Embryonic facial prominence (tissue), 1 donor: Measurements from ENCODE around the gene CCDC12.

ENCODE experiments used
- DNase-seq: peaks from one replicate; pipeline ENCODE4 v3.0.0-alpha.2; 2016; ENCODE audit errors: extremely low spot score

CCDC12 gene

DNA sequence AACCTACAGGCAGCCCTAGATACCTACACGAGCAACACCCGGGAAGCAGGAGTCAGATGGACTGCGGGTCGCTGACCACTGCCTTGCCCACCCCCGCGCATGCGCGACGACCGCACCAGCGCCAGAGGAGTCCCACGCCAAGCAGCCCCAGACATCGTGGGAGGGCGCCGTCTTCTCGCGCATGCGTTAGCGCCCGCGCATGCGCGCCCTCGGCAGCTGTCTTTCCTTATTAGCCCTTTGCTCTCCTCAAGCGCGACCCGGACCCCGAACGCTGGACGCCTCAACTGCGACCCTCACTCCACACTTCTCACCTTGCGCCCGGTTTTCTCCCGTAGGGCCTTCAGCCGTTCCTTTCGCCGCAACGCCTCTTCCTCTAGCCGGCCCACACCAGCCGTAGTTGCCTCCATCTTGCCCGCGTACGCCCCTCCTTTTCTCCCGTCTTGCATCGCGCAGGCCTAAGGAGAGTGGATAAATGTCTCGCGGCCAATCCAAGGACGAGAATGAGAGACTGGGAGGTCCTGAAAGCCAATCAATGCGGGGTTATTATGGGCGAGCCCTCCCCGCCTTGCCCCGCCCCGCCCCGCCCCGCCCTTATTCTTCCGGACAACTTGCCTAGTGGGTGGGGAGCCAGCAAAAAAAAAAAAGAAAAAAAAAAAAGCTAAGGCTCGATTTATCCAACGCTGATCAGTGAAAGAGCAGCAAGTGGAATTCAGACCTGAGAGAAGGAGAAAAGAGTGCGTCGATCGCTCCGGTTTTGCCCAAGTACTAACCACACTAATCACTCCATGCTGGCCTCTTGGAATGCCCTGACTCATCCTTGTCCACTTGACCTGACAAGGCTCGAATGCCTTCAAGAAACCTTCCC is at the start of gene CCDC12:
TSS of gene CCDC12 (minus strand) at position 420 of the 865 bp plus-strand sequence. CDS start at position 407, 13 bp downstream.
- peak; percentile 96 for DNase-seq

GRCh38 chr3:47024932-47025331 is 48.4 kb upstream of the CCDC12 start:
- DNase-seq: no peak

- DNase-seq: no peak
These were observed 46.1 kb upstream of the CCDC12 start for GRCh38 chr3:47022641-47023071.

- no peak for DNase-seq
These were observed 43.8 kb upstream of the CCDC12 start for GRCh38 chr3:47020311-47020710.

- no peak for DNase-seq
These were observed 42.7 kb upstream of the CCDC12 start for GRCh38 chr3:47019201-47019600.

- no peak for DNase-seq
These were observed 41.7 kb upstream of the CCDC12 start for GRCh38 chr3:47018269-47018611.

DNA sequence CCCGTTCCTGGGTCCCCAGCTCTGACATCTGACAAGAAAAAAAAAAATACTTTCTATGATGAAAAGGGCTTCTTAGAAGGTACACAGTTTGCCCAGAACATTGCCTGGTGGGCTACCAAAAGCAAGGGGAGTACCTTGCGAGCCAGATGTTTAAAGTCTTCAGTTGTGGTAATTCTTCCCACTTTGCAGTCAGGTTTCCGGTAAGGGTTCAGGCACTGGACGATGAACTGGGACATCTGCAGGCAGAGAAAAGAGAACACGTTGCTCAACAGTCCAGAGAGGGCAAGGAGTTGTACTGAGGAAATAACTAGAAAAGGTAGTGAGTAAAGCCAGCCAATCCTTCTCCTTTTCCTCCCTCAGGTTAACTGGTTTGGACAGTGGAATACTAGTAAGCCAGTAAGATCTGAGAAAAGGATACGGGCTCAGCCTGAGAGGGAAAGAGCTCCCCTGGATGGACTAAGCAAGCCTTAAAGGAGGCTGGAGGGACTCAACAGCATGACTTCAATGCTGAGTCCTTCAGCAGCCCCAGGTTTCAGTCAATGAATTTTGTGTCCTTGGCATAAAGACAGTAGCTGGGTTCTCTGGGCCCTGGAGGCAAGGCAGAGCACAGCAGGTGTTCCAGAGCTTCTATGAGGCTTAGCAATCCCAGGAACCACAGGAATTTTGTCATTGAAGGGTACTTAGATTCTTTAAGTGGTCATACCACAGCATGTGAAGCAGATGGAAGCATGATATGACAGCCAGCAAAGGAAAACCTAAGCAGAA is 41.1 kb upstream of the CCDC12 start:
- no peak for DNase-seq

GRCh38 chr3:47016934-47017435 is 40.4 kb upstream of the CCDC12 start:
- DNase-seq: no peak

- no peak for DNase-seq
These were observed 39.8 kb upstream of the CCDC12 start for GRCh38 chr3:47016086-47016933.

GRCh38 chr3:47015151-47015550 is 38.6 kb upstream of the CCDC12 start:
- DNase-seq: no peak

GRCh38 chr3:47014036-47014435 is 37.5 kb upstream of the CCDC12 start:
- DNase-seq: no peak

- DNase-seq: no peak
These were observed 36.7 kb upstream of the CCDC12 start for GRCh38 chr3:47013231-47013630.

GRCh38 chr3:47012342-47013230 is 36.0 kb upstream of the CCDC12 start:
- no peak for DNase-seq

- no peak for DNase-seq
These were observed 34.8 kb upstream of the CCDC12 start for GRCh38 chr3:47011371-47011770.

DNA sequence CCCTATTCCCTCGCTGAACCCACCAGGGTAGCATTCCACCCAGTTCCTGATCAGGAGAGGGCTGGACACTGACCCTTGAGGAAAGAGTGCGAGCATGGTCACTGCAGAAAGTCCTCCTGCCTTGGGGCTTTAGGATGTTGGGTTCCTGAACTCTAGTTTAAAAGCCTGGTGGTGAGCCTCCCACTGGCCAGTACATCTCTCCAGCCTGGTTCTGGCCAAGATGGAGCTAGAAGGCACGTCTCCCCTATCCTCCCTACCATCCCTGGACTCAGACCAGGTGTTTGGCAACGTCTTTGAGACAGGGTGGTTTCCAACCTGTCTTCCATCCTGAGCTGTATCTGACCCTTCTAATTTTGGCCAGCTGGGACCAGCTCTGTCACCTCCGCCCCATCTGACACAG is 34.4 kb upstream of the CCDC12 start:
- DNase-seq: no peak

DNA sequence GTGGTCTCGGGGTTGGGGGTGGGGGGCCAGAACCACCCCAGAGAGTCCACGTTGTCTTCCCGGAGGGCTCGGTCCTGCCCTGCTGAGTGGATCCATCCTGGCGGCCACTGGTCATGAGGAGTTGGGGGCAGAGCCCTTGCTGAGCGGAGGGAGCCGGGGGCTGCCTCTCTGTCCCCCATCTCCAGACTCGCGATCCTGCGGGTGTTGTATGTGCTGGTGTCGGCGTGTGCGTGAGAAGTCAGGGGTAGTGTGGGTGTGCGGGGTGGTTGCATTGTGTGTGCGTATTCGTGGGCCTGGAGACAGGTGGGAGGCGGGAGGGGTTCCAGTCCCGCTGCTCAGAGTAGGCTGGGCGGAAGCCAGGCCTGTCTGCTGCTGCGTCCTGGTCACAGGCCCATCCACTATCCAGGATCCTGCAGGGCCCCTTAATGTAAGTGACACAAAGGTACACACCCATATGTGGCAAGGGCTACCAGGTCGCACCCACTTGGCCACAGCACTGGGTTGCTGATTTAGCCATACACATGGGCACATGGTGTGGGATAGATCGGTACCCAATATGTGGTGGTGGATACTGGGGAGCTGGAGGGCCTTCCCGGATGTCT is 33.7 kb upstream of the CCDC12 start:
- DNase-seq: no peak

DNA sequence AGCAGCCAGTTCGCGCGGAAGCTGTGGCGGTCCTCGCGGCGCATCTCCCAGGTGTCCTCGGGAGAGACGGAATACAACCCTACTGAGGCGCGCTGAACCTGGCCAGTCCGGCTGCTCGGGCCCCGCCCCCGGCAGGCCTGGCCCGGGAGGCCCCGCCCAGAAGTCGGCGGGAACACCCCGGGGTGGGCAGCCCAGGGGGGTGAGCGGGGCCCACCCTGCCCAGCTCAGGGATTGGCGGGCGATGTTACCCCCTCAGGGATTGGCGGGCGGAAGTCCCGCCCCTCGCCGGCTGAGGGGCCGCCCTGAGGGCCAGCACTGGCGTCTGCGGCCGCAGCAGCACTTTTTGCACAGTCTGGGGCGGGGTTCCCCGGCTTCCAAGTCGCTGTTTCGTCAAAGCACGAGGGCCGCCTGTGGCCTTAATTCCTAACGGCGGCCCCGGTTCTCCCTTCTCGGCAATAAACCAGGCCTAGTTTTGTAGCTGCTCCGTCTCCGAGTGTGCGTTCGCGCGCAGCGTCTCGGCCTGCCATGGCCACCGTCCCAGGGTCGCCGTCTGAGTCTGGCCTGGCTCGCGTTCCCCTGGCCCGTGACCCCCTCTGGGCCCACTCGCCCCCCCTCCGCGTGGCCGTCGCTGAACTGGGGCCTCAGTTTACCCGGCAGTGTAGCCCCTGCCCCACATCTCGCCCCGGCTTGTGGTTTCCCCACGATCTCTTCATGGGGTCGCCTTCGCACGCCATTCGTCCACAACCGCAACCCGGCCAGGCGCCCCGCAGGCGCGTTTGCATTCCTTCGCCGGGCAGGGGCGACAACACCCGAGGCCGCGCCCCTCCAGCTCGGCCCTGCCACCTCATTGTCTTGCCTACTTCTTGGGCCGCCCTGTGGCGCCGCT is 32.9 kb upstream of the CCDC12 start:
- DNase-seq: peak; percentile 89

- DNase-seq: no peak
These were observed 32.3 kb upstream of the CCDC12 start for GRCh38 chr3:47008851-47009224.

DNA sequence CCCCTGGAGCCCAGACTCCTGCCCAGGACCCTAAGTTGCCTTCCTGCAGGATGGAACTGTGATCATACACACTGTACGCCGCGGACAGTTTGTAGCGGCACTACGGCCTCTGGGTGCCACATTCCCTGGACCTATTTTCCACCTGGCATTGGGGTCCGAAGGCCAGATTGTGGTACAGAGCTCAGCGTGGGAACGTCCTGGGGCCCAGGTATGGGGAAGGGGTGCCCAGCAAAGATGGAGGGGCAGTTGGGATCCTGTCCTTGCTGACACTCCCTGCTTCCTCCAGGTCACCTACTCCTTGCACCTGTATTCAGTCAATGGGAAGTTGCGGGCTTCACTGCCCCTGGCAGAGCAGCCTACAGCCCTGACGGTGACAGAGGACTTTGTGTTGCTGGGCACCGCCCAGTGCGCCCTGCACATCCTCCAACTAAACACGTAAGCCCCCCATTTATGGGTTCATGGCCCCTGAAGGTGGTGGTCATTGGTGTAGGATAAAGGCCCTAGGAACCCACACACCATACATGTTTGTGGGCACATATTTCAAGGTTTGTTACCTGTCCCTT is 31.8 kb upstream of the CCDC12 start:
- DNase-seq: no peak
